SK-MEL-5 (cell line): ENCODE measurements around the gene SPP1. TPM values are rescaled to one million over a fixed set of nuclear protein-coding genes. Genes with fewer than 3 reads are reported as not detected.
"Not testable (repeated sequence)": the region's sequence is repeated elsewhere in the genome, so short reads cannot be mapped to it uniquely, and the experiment has no call there.

Experiments used
- DNase-seq: peaks from one replicate; pipeline ENCODE4 v3.0.0-alpha.2; 2016; ENCODE audit warnings: low read depth, low spot score
- in situ Hi-C: cut with HindIII; loops from 2 replicates; pipeline ENCODE4 v1.10.0; 2016; ENCODE audit warnings: low sequenced_read_pairs, high pct_unique_total_duplicates, low pct_unique_long_range_greater_than_20kb
- total RNA-seq: library from RNA; depleted of rRNA; stranded (reverse); fragments of >200 nt; shearing (Covaris generic); gene quantifications from 2 replicates; pipeline ENCODE4 v1.2.3, GENCODE V29; 2014

SPP1 gene
- total RNA-seq, 1 experiment from 2014 or later = 1,422 TPM

GRCh38 chr4:87977521-87978278 is 2.2 kb downstream of the SPP1 start:
- in situ Hi-C loops = no loop called here
- peak; percentile 87 for DNase-seq

GRCh38 chr4:87978681-87979080 is 3.2 kb downstream of the SPP1 start:
- in situ Hi-C loops = no loop called here
- DNase-seq = peak; percentile 53

- in situ Hi-C loops = no loop called here
- DNase-seq = no peak
Observed at GRCh38 chr4:87979810-87980209, 4.3 kb downstream of the SPP1 start.

GRCh38 chr4:87981486-87981885 is 6.0 kb downstream of the SPP1 start:
- DNase-seq = no peak
- in situ Hi-C loops = no loop called here

- in situ Hi-C loops = no loop called here
- DNase-seq = no peak
Observed at GRCh38 chr4:87982036-87982435, 6.5 kb downstream of the SPP1 start.

GRCh38 chr4:87982446-87983010 is 7.0 kb downstream of the SPP1 start:
- in situ Hi-C loops = no loop called here

GRCh38 chr4:87983996-87984395 is 8.5 kb downstream of the SPP1 start:
- DNase-seq = no peak
- in situ Hi-C loops = no loop called here

More at GRCh38 chr4:87982446-87983010, 7.0 kb downstream of the SPP1 start:
- no peak for DNase-seq

- peak; percentile 87 for DNase-seq
- in situ Hi-C loops = no loop called here
Observed at GRCh38 chr4:87985097-87985886, 9.8 kb downstream of the SPP1 start.

GRCh38 chr4:87985887-87986200 is 10.3 kb downstream of the SPP1 start:
- DNase-seq = no peak
- in situ Hi-C loops = no loop called here

- in situ Hi-C loops = no loop called here
- DNase-seq = no peak
Observed at GRCh38 chr4:87986508-87986907, 11.0 kb downstream of the SPP1 start.

GRCh38 chr4:87989765-87990164 is 14.3 kb downstream of the SPP1 start:
- peak; percentile 17 for DNase-seq
- in situ Hi-C loops = no loop called here

- no peak for DNase-seq
- in situ Hi-C loops = no loop called here
Observed at GRCh38 chr4:87995435-87995834, 19.9 kb downstream of the SPP1 start.

- in situ Hi-C loops, DNase-seq: not testable (repeated sequence)
Observed at GRCh38 chr4:87999191-87999691, 23.7 kb downstream of the SPP1 start.

GRCh38 chr4:88001871-88002270 is 26.4 kb downstream of the SPP1 start:
- DNase-seq = no peak
- in situ Hi-C loops = no loop called here

GRCh38 chr4:88002786-88003185 is 27.3 kb downstream of the SPP1 start:
- in situ Hi-C loops = no loop called here
- DNase-seq = no peak

GRCh38 chr4:88003261-88003660 is 27.7 kb downstream of the SPP1 start:
- no peak for DNase-seq
- in situ Hi-C loops = no loop called here

- in situ Hi-C loops = no loop called here
- no peak for DNase-seq
Observed at GRCh38 chr4:88005076-88005475, 29.6 kb downstream of the SPP1 start.

- in situ Hi-C loops = no loop called here
- no peak for DNase-seq
Observed at GRCh38 chr4:88005946-88006345, 30.4 kb downstream of the SPP1 start.

- no peak for DNase-seq
- in situ Hi-C loops = no loop called here
Observed at GRCh38 chr4:88006956-88007303, 31.4 kb downstream of the SPP1 start.
